OCI-LY7 (cell line): ENCODE data around the gene SUV39H1. TPM values are rescaled to one million over a fixed set of nuclear protein-coding genes. Genes with fewer than 3 reads are reported as not detected.

Source experiments
- BruUV-seq: library from RNA; stranded (reverse); fragments of 400-500 nt; replicated peaks from 2 replicates; lab custom pipeline; 2021; lab: Mats Ljungman, UMichigan
- CTCF ChIA-PET: fragments of 300-600 bp; sonication (Branson Sonifier 250); formaldehyde crosslinking; loops from one replicate; lab custom pipeline; 2022; ENCODE audit warnings: antibody characterized with exemption; ENCODE audit not compliant: unreplicated experiment; lab: Charles Lee
- POLR2A ChIA-PET: fragments of 300-600 bp; sonication (Branson Sonifier 250); formaldehyde crosslinking; loops from one replicate; lab custom pipeline; 2022; ENCODE audit warnings: antibody characterized with exemption; lab: Charles Lee
- DNase-seq: peaks from one replicate; pipeline ENCODE4 v3.0.0-alpha.2; 2015; ENCODE audit warnings: low spot score
- H2AFZ ChIP-seq: fragments of 200-600 bp; sonication (generic), shearing (Covaris generic); 2 replicates; pipeline ENCODE4 v1.6.1; 2014; ENCODE audit warnings: mild to moderate bottlenecking, antibody characterized with exemption, low read length, moderate library complexity
- H3K27ac ChIP-seq: fragments of 200-600 bp; sonication (generic); 2 replicates; pipeline ENCODE4 v1.5.1; 2014; ENCODE audit warnings: mixed run types, low read depth, mild to moderate bottlenecking, moderate library complexity, low read length, inconsistent platforms; ENCODE audit not compliant: poor library complexity, severe bottlenecking
- H3K36me3 ChIP-seq: fragments of 200-600 bp; sonication (generic); 2 replicates; pipeline ENCODE4 v1.6.1; 2014; ENCODE audit warnings: mild to moderate bottlenecking, antibody characterized with exemption, low read length, moderate library complexity, mixed read lengths; ENCODE audit not compliant: insufficient read depth
- H3K4me1 ChIP-seq: fragments of 200-600 bp; sonication (generic); 2 replicates; pipeline ENCODE4 v1.5.1; 2014; ENCODE audit warnings: mild to moderate bottlenecking, low read length; ENCODE audit not compliant: insufficient read depth, poor library complexity, severe bottlenecking
- H3K4me2 ChIP-seq: fragments of 200-600 bp; sonication (generic); 2 replicates; pipeline ENCODE4 v1.6.1; 2014; ENCODE audit warnings: mild to moderate bottlenecking, low read length
- H3K4me3 ChIP-seq: fragments of 200-600 bp; sonication (generic); 2 replicates; pipeline ENCODE4 v1.5.1; 2014; ENCODE audit warnings: mild to moderate bottlenecking, low read depth, low read length; ENCODE audit not compliant: poor library complexity, severe bottlenecking
- H3K79me2 ChIP-seq: fragments of 200-600 bp; sonication (generic); 2 replicates; pipeline ENCODE4 v1.6.1; 2016; ENCODE audit warnings: low read depth, mild to moderate bottlenecking, low read length, moderate library complexity, mixed read lengths; ENCODE audit not compliant: insufficient read depth
- H3K9me2 ChIP-seq: fragments of 200-600 bp; sonication (generic); 2 replicates; pipeline ENCODE4 v1.6.1; 2016; ENCODE audit warnings: mild to moderate bottlenecking, low read length, mixed read lengths; ENCODE audit not compliant: insufficient read depth
- H3K9me3 ChIP-seq: fragments of 200-600 bp; sonication (generic); 2 replicates; pipeline ENCODE4 v1.6.1; 2014; ENCODE audit warnings: mild to moderate bottlenecking, mixed run types, low read length, mixed read lengths
- H4K20me1 ChIP-seq: fragments of 200-600 bp; sonication (generic); 2 replicates; pipeline ENCODE4 v1.6.1; 2014; ENCODE audit warnings: mild to moderate bottlenecking, antibody characterized with exemption, low read length, moderate library complexity, mixed read lengths; ENCODE audit not compliant: insufficient read depth
- EZH2phosphoT487 ChIP-seq: fragments of 200-600 bp; sonication (generic); IDR thresholded peaks from 2 replicates; pipeline ENCODE4 v1.6.1; 2018; ENCODE audit warnings: low read depth, borderline replicate concordance, mild to moderate bottlenecking, mixed run types, antibody characterized with exemption, low read length, moderate library complexity, mixed read lengths
- intact Hi-C: fragments of 100-400 bp; cut with micrococcal nuclease; formaldehyde crosslinking; loops from one replicate; pipeline ENCODE4 v1.10.0; 2022; ENCODE audit not compliant: unreplicated experiment
- small RNA-seq: library from RNA; depleted of rRNA; stranded (forward); fragments of <200 nt; gene quantifications from one replicate; pipeline ENCODE3, GENCODE V24; 2014
- total RNA-seq, 2 experiments: library from RNA; depleted of rRNA in 1 of 2; stranded (reverse); fragments of >200 nt in 1 of 2; shearing (Covaris generic) in 1 of 2; gene quantifications; 2 replicates each; pipeline ENCODE4 v1.2.3, GENCODE V29; 2014 to 2022
- TF ChIP-seq, protein P1 (sequence below): fragments of 200-600 bp; sonication (generic); conservative IDR thresholded peaks from 2 replicates; pipeline ENCODE4 v1.5.1; 2014; ENCODE audit warnings: mild to moderate bottlenecking, antibody characterized with exemption, low read length, moderate library complexity, mixed read lengths

SUV39H1 gene
- total RNA-seq, 2 experiments from 2014 or later = 27.0 to 34.2 TPM

DNA sequence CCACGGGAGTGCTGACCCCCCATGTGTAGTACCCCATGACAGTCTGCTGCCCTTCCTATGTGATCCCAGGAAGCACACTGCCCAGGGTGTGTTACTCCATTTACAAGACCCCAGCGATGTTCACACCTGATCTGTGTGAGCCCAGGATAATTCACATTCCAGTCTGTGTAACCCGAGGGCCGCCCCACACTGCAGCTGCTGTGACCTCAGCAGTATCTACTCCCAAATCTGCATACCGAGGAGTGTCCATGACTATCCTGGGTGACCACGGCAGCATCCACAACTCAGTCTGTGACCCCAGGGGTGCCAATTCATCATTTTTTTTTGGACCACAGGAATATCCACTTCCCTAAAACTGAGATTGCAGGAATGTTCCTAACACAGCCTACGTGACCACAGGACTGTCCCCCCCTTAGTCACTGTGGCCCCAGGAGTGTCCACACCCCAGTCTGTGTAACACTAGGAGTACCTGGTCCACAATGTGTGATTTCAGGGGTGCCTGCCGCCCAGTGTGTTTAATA lies 57.2 kb downstream of the SUV39H1 start:
- Histone ChIP-seq H3K27ac (no peak overlapping the region), H3K9me2 (no peaks in the 10 kb centered on the region), H3K4me1 (no peaks in the 10 kb centered on the region), H2AFZ (no peak overlapping the region), H3K79me2 (no peaks in the 10 kb centered on the region), H3K36me3 (no peaks in the 10 kb centered on the region), H4K20me1 (no peaks in the 10 kb centered on the region), H3K9me3 (no peaks in the 10 kb centered on the region), H3K4me2 (no peak overlapping the region), H3K4me3 (no peak overlapping the region)
- TF ChIP-seq EZH2phosphoT487 = no peak
- TF ChIP-seq, protein P1, sequence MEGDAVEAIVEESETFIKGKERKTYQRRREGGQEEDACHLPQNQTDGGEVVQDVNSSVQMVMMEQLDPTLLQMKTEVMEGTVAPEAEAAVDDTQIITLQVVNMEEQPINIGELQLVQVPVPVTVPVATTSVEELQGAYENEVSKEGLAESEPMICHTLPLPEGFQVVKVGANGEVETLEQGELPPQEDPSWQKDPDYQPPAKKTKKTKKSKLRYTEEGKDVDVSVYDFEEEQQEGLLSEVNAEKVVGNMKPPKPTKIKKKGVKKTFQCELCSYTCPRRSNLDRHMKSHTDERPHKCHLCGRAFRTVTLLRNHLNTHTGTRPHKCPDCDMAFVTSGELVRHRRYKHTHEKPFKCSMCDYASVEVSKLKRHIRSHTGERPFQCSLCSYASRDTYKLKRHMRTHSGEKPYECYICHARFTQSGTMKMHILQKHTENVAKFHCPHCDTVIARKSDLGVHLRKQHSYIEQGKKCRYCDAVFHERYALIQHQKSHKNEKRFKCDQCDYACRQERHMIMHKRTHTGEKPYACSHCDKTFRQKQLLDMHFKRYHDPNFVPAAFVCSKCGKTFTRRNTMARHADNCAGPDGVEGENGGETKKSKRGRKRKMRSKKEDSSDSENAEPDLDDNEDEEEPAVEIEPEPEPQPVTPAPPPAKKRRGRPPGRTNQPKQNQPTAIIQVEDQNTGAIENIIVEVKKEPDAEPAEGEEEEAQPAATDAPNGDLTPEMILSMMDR = no peak
- no TSS peak for BruUV-seq
- intact Hi-C loops = no loop called here
- POLR2A ChIA-PET = no interaction called here
- CTCF ChIA-PET = no interaction called here
- no peak for DNase-seq

DNA sequence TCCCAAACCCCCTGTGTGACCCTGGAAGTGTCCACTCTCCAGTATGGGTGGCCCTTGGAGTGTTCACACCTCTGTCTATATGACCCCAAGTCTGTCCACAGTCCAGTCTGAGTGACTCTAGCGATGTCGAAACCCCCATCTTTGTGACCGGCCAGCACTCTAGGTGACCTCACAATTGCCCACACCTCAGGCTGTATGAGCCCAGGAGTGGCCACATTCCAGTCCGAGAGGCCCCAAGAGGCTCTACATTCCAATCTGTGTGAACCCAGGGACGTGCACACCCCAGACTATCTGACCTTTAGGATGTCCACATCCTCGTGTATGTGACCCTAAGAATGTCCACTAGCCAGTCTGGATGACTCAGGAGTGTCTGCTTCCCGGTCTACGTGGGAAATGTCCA lies 57.7 kb downstream of the SUV39H1 start:
- H3K9me2 ChIP-seq = no peaks in the 10 kb centered on the region
- no peak overlapping the region for H3K27ac ChIP-seq
- no peaks in the 10 kb centered on the region for H4K20me1 ChIP-seq
- H3K9me3 ChIP-seq = no peaks in the 10 kb centered on the region
- no peak overlapping the region for H3K4me2 ChIP-seq
- no peaks in the 10 kb centered on the region for H3K36me3 ChIP-seq
- no peak for DNase-seq
- H2AFZ ChIP-seq = no peak overlapping the region
- ChIA-PET POLR2A (no interaction called here), CTCF (no interaction called here)
- no peaks in the 10 kb centered on the region for H3K4me1 ChIP-seq
- no peak overlapping the region for H3K4me3 ChIP-seq
- TF ChIP-seq, protein P1 = no peak
- no peak for TF ChIP-seq EZH2phosphoT487
- intact Hi-C loops = no loop called here
- H3K79me2 ChIP-seq = no peaks in the 10 kb centered on the region
- BruUV-seq = no TSS peak

Small RNA genes within 50 kb of the gene (small RNA-seq; reads per million reads assigned to genes)
- gene RNU6-1056P = not detected

Other genes with a start within 250 kb of the SUV39H1 start
- 38.6 and 42.2 TPM in 2 replicates for gene SLC38A5, start 226.5 kb upstream of the SUV39H1 start, total RNA-seq (2014; rRNA removed; shearing (Covaris generic))
- 39.9 and 45.6 TPM in 2 replicates for gene SLC38A5, start 226.5 kb upstream of the SUV39H1 start, total RNA-seq (2022)
- gene FTSJ1, start 220.5 kb upstream of the SUV39H1 start, total RNA-seq (2014; rRNA removed; shearing (Covaris generic)) = 55.7 and 66.1 TPM in 2 replicates
- 51.8 and 54.7 TPM in 2 replicates for gene FTSJ1, start 220.5 kb upstream of the SUV39H1 start, total RNA-seq (2022)
- 4.2 and 8.4 TPM in 2 replicates for gene PORCN, start 187.7 kb upstream of the SUV39H1 start, total RNA-seq (2014; rRNA removed; shearing (Covaris generic))
- gene PORCN, start 187.7 kb upstream of the SUV39H1 start, total RNA-seq (2022) = 9.9 and 11.3 TPM in 2 replicates
- 94.4 and 101 TPM in 2 replicates for gene EBP, start 174.9 kb upstream of the SUV39H1 start, total RNA-seq (2014; rRNA removed; shearing (Covaris generic))
- 110 and 126 TPM in 2 replicates for gene EBP, start 174.9 kb upstream of the SUV39H1 start, total RNA-seq (2022)
- gene TBC1D25, start 157.0 kb upstream of the SUV39H1 start, total RNA-seq (2014; rRNA removed; shearing (Covaris generic)) = 6.8 and 7.6 TPM in 2 replicates
- gene TBC1D25, start 157.0 kb upstream of the SUV39H1 start, total RNA-seq (2022) = 11.2 and 14.1 TPM in 2 replicates
- 149 and 156 TPM in 2 replicates for gene RBM3, start 122.2 kb upstream of the SUV39H1 start, total RNA-seq (2014; rRNA removed; shearing (Covaris generic))
- gene RBM3, start 122.2 kb upstream of the SUV39H1 start, total RNA-seq (2022) = 188 and 202 TPM in 2 replicates
- gene WDR13, start 99.2 kb upstream of the SUV39H1 start, total RNA-seq (2014; rRNA removed; shearing (Covaris generic)) = 46.7 and 55.6 TPM in 2 replicates
- gene WDR13, start 99.2 kb upstream of the SUV39H1 start, total RNA-seq (2022) = 40.3 and 58.5 TPM in 2 replicates
- gene WAS, start 12.9 kb upstream of the SUV39H1 start, total RNA-seq (2014; rRNA removed; shearing (Covaris generic)) = 43.9 and 44.8 TPM in 2 replicates
- 87.0 and 89.7 TPM in 2 replicates for gene WAS, start 12.9 kb upstream of the SUV39H1 start, total RNA-seq (2022)
- gene GLOD5, start 65.0 kb downstream of the SUV39H1 start, total RNA-seq (2014; rRNA removed; shearing (Covaris generic)) = not detected in 2 replicates
- not detected in 2 replicates for gene GLOD5, start 65.0 kb downstream of the SUV39H1 start, total RNA-seq (2022)
- gene GATA1, start 89.9 kb downstream of the SUV39H1 start, total RNA-seq (2014; rRNA removed; shearing (Covaris generic)) = not detected in 2 replicates
- gene GATA1, start 89.9 kb downstream of the SUV39H1 start, total RNA-seq (2022) = not detected in 2 replicates
- gene HDAC6, start 105.3 kb downstream of the SUV39H1 start, total RNA-seq (2014; rRNA removed; shearing (Covaris generic)) = 62.0 and 73.6 TPM in 2 replicates
- 108 and 121 TPM in 2 replicates for gene HDAC6, start 105.3 kb downstream of the SUV39H1 start, total RNA-seq (2022)
- 0.26 and 0.60 TPM in 2 replicates for gene ERAS, start 129.8 kb downstream of the SUV39H1 start, total RNA-seq (2014; rRNA removed; shearing (Covaris generic))
- gene ERAS, start 129.8 kb downstream of the SUV39H1 start, total RNA-seq (2022) = 0.30 TPM in 1 of 2 replicates, not detected in the other
- gene PCSK1N, start 138.9 kb downstream of the SUV39H1 start, total RNA-seq (2014; rRNA removed; shearing (Covaris generic)) = not detected in 2 replicates
- gene PCSK1N, start 138.9 kb downstream of the SUV39H1 start, total RNA-seq (2022) = not detected in 2 replicates
- 54.3 and 83.3 TPM in 2 replicates for gene TIMM17B, start 201.0 kb downstream of the SUV39H1 start, total RNA-seq (2014; rRNA removed; shearing (Covaris generic))
- gene TIMM17B, start 201.0 kb downstream of the SUV39H1 start, total RNA-seq (2022) = 79.3 and 90.0 TPM in 2 replicates
- 72.7 and 90.5 TPM in 2 replicates for gene PQBP1, start 201.2 kb downstream of the SUV39H1 start, total RNA-seq (2014; rRNA removed; shearing (Covaris generic))
- gene PQBP1, start 201.2 kb downstream of the SUV39H1 start, total RNA-seq (2022) = 79.6 and 93.0 TPM in 2 replicates
- gene SLC35A2, start 214.9 kb downstream of the SUV39H1 start, total RNA-seq (2014; rRNA removed; shearing (Covaris generic)) = 7.1 and 9.9 TPM in 2 replicates
- 18.4 and 22.2 TPM in 2 replicates for gene SLC35A2, start 214.9 kb downstream of the SUV39H1 start, total RNA-seq (2022)
- 41.7 and 60.3 TPM in 2 replicates for gene PIM2, start 222.3 kb downstream of the SUV39H1 start, total RNA-seq (2014; rRNA removed; shearing (Covaris generic))
- 146 and 148 TPM in 2 replicates for gene PIM2, start 222.3 kb downstream of the SUV39H1 start, total RNA-seq (2022)